ENCODE data around the gene TNNI2. TPM values are rescaled to one million over a fixed set of nuclear protein-coding genes. Genes with fewer than 3 reads are reported as not detected.

The TNNI2 gene
- total RNA-seq, 1 experiment from 2014 or later = 0.46 TPM

- Histone ChIP-seq H3K27ac (ENCODE audit: low read length) (peak overlapping the region; percentile 59; the same call in 1 of the 2 replicates), H3K4me3 (ENCODE audit: low read depth in 2 of 2, low read length in 2 of 2) (no peak overlapping the region), H3K36me3 (ENCODE audit: control insufficient read depth, insufficient read depth, low read length) (no peaks in the 10 kb centered on the region), H3K4me1 (ENCODE audit: control insufficient read depth, insufficient read depth, low read length) (peaks cover 58% of the 10 kb centered on the region), H3K9me3 (ENCODE audit: control insufficient read depth, insufficient read depth, low read depth, low read length) (no peaks in the 10 kb centered on the region), H3K27me3 (ENCODE audit: control insufficient read depth, insufficient read depth, low read length) (no peaks in the 10 kb centered on the region)
- ChIA-PET CTCF (interaction anchor here (1.0 to 1.6 kb wide), 3 partner anchors 41 to 316 kb away, joined by 4 to 12 read pairs (median 4); no protein-coding TSS in a partner anchor), POLR2A (no interaction called here)
- BruUV-seq (replicated peaks) = no TSS peak
- no peak for TF ChIP-seq SIN3A (IDR thresholded peaks at IDR 0.05; ENCODE audit: borderline replicate concordance, insufficient read depth, low read depth, low read length)
- no peak for DNase-seq (ENCODE audit: low read depth, low spot score)
- intact Hi-C loops (cut with micrococcal nuclease; ENCODE audit: unreplicated experiment) = no loop called here
- in situ Hi-C loops (cut with HindIII; ENCODE audit: low pct_unique_long_range_greater_than_20kb, low sequenced_read_pairs) = no loop called here
- no peak for ATAC-seq
Observed at GRCh38 chr11:1835671-1836010, 3.1 kb upstream of the TNNI2 start.

- Histone ChIP-seq H3K4me1 (ENCODE audit: control insufficient read depth, insufficient read depth, low read length) (peaks cover 53% of the 10 kb centered on the region), H3K27ac (ENCODE audit: low read length) (no peak overlapping the region), H3K9me3 (ENCODE audit: control insufficient read depth, insufficient read depth, low read depth, low read length) (no peaks in the 10 kb centered on the region), H3K27me3 (ENCODE audit: control insufficient read depth, insufficient read depth, low read length) (no peaks in the 10 kb centered on the region), H3K4me3 (ENCODE audit: low read depth in 2 of 2, low read length in 2 of 2) (no peak overlapping the region), H3K36me3 (ENCODE audit: control insufficient read depth, insufficient read depth, low read length) (no peaks in the 10 kb centered on the region)
- in situ Hi-C loops (cut with HindIII; ENCODE audit: low pct_unique_long_range_greater_than_20kb, low sequenced_read_pairs) = no loop called here
- TF ChIP-seq TCF7L2 (IDR thresholded peaks at IDR 0.05; ENCODE audit: low read depth, low read length) (no peak), POLR2AphosphoS5 (IDR thresholded peaks at IDR 0.05; ENCODE audit: low read depth, low read length) (no peak), SIN3A (IDR thresholded peaks at IDR 0.05; ENCODE audit: borderline replicate concordance, insufficient read depth, low read depth, low read length) (no peak)
- TF ChIP-seq, protein P1, sequence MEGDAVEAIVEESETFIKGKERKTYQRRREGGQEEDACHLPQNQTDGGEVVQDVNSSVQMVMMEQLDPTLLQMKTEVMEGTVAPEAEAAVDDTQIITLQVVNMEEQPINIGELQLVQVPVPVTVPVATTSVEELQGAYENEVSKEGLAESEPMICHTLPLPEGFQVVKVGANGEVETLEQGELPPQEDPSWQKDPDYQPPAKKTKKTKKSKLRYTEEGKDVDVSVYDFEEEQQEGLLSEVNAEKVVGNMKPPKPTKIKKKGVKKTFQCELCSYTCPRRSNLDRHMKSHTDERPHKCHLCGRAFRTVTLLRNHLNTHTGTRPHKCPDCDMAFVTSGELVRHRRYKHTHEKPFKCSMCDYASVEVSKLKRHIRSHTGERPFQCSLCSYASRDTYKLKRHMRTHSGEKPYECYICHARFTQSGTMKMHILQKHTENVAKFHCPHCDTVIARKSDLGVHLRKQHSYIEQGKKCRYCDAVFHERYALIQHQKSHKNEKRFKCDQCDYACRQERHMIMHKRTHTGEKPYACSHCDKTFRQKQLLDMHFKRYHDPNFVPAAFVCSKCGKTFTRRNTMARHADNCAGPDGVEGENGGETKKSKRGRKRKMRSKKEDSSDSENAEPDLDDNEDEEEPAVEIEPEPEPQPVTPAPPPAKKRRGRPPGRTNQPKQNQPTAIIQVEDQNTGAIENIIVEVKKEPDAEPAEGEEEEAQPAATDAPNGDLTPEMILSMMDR (IDR thresholded peaks at IDR 0.05) = no peak
- TF ChIP-seq, protein P2, sequence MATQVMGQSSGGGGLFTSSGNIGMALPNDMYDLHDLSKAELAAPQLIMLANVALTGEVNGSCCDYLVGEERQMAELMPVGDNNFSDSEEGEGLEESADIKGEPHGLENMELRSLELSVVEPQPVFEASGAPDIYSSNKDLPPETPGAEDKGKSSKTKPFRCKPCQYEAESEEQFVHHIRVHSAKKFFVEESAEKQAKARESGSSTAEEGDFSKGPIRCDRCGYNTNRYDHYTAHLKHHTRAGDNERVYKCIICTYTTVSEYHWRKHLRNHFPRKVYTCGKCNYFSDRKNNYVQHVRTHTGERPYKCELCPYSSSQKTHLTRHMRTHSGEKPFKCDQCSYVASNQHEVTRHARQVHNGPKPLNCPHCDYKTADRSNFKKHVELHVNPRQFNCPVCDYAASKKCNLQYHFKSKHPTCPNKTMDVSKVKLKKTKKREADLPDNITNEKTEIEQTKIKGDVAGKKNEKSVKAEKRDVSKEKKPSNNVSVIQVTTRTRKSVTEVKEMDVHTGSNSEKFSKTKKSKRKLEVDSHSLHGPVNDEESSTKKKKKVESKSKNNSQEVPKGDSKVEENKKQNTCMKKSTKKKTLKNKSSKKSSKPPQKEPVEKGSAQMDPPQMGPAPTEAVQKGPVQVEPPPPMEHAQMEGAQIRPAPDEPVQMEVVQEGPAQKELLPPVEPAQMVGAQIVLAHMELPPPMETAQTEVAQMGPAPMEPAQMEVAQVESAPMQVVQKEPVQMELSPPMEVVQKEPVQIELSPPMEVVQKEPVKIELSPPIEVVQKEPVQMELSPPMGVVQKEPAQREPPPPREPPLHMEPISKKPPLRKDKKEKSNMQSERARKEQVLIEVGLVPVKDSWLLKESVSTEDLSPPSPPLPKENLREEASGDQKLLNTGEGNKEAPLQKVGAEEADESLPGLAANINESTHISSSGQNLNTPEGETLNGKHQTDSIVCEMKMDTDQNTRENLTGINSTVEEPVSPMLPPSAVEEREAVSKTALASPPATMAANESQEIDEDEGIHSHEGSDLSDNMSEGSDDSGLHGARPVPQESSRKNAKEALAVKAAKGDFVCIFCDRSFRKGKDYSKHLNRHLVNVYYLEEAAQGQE (IDR thresholded peaks at IDR 0.05; ENCODE audit: insufficient read depth in 1 of 2, low read depth in 2 of 2, low read length in 1 of 2) = no peak
- POLR2A ChIA-PET = no interaction called here
- CTCF ChIA-PET = interaction anchor here (0.6 to 1.6 kb wide), 11 partner anchors 17 to 447 kb away, joined by 3 to 12 read pairs (median 5); partner anchors contain the start of genes BRSK2 and H19
- DNase-seq (ENCODE audit: low read depth, low spot score) (no peak), ATAC-seq (no peak)
- intact Hi-C loops (cut with micrococcal nuclease; ENCODE audit: unreplicated experiment) = no loop called here
- no TSS peak for BruUV-seq (replicated peaks)
Observed at GRCh38 chr11:1836011-1836945, 2.5 kb upstream of the TNNI2 start.
